Peyer's patch (tissue), 4 donors: ENCODE measurements around the gene UMODL1. TPM values are rescaled to one million over a fixed set of nuclear protein-coding genes. Genes with fewer than 3 reads are reported as not detected.
A peak's percentile ranks its signal among the peaks of the same experiment; 100 is the strongest.

Source experiments
- DNase-seq, 3 donors: peaks; one replicate each; pipeline ENCODE4 v3.0.0-alpha.2; 2017 to 2019
- H3K27ac ChIP-seq, 4 donors: fragments of 200-600 bp; sonication (generic); one replicate each; pipeline ENCODE4 v1.5.1; 2016 to 2019
- H3K27me3 ChIP-seq, 2 donors: fragments of 200-600 bp; sonication (generic); one replicate each; pipeline ENCODE4 v1.5.1; 2019
- H3K36me3 ChIP-seq, 3 donors: fragments of 200-600 bp; sonication (generic); one replicate each; pipeline ENCODE4 v1.5.1; 2016 to 2019
- H3K4me1 ChIP-seq, 4 donors: fragments of 200-600 bp; sonication (generic); one replicate each; pipeline ENCODE4 v1.5.1; 2016 to 2019
- H3K4me3 ChIP-seq, 4 donors: fragments of 200-600 bp; sonication (generic); 1 replicate in 3 of 4; 2 replicates in 1 of 4; pipeline ENCODE4 v1.5.1; 2016 to 2019; ENCODE audit warnings: mild to moderate bottlenecking in 1 of 4
- H3K9me3 ChIP-seq, 4 donors: fragments of 200-600 bp; sonication (generic); one replicate each; pipeline ENCODE4 v1.5.1; 2016 to 2019; ENCODE audit warnings: mild to moderate bottlenecking in 1 of 4
- POLR2A ChIP-seq, 2 donors: fragments of 450-650 bp; IDR thresholded peaks; one replicate each; pipeline ENCODE4 v1.5.1; 2017; ENCODE audit warnings: antibody characterized with exemption in 2 of 2, mild to moderate bottlenecking in 2 of 2, moderate library complexity in 2 of 2
- total RNA-seq, 4 donors: library from RNA; depleted of rRNA; stranded (reverse); fragments of >200 nt; gene quantifications; one replicate each; pipeline ENCODE4 v1.1.0, GENCODE V29; 2016
- TF ChIP-seq, protein P1 (sequence below), 6 experiments: fragments of 450-650 bp in 4 of 6; fragments of 200-600 bp in 2 of 6; sonication (generic) in 1 of 6; IDR thresholded peaks; one replicate each; pipeline ENCODE4 v1.5.1; 2017 to 2019; ENCODE audit warnings: antibody characterized with exemption in 6 of 6, mild to moderate bottlenecking in 3 of 6, moderate library complexity in 1 of 6

The UMODL1 gene
- total RNA-seq, 4 donors from 2014 or later, result 0.53 to 0.95 (median 0.83) TPM; not detected in 1

GRCh38 chr21:42159560-42160110 lies 88.5 kb downstream of the UMODL1 start:
- no peak overlapping the region for H3K27ac ChIP-seq
- H3K4me1 ChIP-seq, result peaks cover 0 to 4% (median 0%) of the 10 kb centered on the region in 4 donors
- peak in 2 of 3 donors; percentile 37 for DNase-seq
- H3K9me3 ChIP-seq, result no peaks in the 10 kb centered on the region
- H3K4me3 ChIP-seq, result no peak overlapping the region
- H3K36me3 ChIP-seq, result no peaks in the 10 kb centered on the region
- TF ChIP-seq, protein P1, sequence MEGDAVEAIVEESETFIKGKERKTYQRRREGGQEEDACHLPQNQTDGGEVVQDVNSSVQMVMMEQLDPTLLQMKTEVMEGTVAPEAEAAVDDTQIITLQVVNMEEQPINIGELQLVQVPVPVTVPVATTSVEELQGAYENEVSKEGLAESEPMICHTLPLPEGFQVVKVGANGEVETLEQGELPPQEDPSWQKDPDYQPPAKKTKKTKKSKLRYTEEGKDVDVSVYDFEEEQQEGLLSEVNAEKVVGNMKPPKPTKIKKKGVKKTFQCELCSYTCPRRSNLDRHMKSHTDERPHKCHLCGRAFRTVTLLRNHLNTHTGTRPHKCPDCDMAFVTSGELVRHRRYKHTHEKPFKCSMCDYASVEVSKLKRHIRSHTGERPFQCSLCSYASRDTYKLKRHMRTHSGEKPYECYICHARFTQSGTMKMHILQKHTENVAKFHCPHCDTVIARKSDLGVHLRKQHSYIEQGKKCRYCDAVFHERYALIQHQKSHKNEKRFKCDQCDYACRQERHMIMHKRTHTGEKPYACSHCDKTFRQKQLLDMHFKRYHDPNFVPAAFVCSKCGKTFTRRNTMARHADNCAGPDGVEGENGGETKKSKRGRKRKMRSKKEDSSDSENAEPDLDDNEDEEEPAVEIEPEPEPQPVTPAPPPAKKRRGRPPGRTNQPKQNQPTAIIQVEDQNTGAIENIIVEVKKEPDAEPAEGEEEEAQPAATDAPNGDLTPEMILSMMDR (IDR thresholded peaks at IDR 0.05), result no peak
- TF ChIP-seq POLR2A (IDR thresholded peaks at IDR 0.05), result no peak
- no peaks in the 10 kb centered on the region for H3K27me3 ChIP-seq

DNA sequence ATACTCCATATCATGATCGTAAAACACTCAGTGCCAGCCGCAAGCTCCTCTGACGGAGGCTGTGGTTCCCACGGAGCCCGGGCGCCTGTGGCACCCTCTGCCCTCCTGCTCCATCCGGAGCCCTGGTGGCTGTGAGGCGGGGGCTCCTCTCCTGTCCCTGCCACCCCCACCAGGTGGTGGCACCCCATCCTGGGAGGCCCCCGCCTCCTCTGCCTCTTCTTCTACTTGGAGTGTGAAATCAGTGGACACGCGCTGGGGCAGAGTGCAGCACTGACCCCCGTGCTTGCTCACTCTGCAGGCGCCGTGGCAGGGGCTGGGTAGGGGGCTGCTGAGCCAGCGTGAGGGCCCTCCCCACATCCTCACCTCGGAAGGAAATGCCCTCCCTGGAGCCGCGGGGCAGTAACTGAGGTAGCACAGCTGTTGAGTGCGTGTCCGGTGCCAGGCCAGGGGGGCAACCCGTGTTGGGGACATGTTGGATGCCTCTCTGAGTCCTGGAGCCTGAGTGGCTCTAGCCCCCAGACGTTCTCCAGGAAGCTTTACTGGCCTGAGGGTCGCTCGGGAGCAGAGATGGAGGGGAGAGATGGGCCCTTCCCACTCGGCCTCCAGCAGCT lies 89.1 kb downstream of the UMODL1 start:
- DNase-seq, result peak in 2 of 3 donors; percentile 30 to 40
- no peaks in the 10 kb centered on the region for H3K9me3 ChIP-seq
- H3K4me3 ChIP-seq, result no peak overlapping the region
- TF ChIP-seq POLR2A (IDR thresholded peaks at IDR 0.05), result no peak
- TF ChIP-seq, protein P1 (IDR thresholded peaks at IDR 0.05), result no peak
- H3K27me3 ChIP-seq, result no peaks in the 10 kb centered on the region
- H3K36me3 ChIP-seq, result no peaks in the 10 kb centered on the region
- no peak overlapping the region for H3K27ac ChIP-seq
- peaks cover 0 to 4% (median 0%) of the 10 kb centered on the region in 4 donors for H3K4me1 ChIP-seq

DNA sequence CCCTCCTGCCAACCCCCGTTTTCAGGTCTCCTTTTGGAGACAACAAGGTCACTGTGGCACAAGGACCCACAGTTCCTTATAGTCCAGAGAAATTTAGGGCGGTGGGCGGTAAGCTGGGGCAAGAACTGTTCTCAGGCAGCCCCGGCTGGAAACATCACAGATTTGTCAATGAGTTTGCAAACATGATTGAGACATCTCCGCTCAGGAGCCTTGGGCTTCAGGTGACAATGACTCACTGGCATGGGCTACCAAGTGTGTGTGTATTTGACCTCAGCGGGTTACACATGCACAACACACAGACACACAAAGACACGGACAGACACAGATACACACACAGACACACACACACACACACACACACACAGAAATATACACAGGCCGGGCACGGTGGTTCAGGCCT lies 89.6 kb downstream of the UMODL1 start:
- Histone ChIP-seq H3K27ac (no peak overlapping the region), H3K9me3 (no peaks in the 10 kb centered on the region), H3K27me3 (no peaks in the 10 kb centered on the region), H3K4me3 (no peak overlapping the region), H3K36me3 (no peaks in the 10 kb centered on the region), H3K4me1 (peaks cover 0 to 4% (median 0%) of the 10 kb centered on the region in 4 donors)
- peak in 1 of 3 donors; percentile 32 for DNase-seq
- TF ChIP-seq, protein P1 (IDR thresholded peaks at IDR 0.05), result no peak
- TF ChIP-seq POLR2A (IDR thresholded peaks at IDR 0.05), result no peak

DNA sequence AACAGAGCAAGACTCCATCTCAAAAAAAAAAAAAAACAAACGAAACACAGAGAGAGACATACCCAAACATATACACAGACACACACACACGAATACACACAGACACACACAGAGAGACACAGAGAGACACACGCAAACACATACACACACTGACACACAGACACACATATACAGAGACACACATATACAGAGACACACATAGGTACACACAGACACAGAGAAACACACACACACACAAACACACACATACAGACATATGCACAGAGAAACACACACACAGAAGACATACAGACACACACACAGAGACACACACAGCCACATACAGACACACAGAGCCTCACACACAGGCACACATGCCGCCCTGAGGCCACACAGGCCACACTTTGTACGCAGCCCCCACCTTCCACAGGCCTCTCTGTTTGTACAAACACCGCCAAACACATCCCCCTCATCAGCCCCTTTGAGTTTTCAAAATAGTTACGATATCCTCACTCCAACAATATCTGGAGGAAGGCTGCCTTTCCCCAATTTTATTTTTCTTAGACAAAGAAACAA lies 90.4 kb downstream of the UMODL1 start:
- no peaks in the 10 kb centered on the region for H3K9me3 ChIP-seq
- H3K27ac ChIP-seq, result no peak overlapping the region
- H3K4me1 ChIP-seq, result peaks cover 0 to 4% (median 0%) of the 10 kb centered on the region in 4 donors
- H3K27me3 ChIP-seq, result no peaks in the 10 kb centered on the region
- no peaks in the 10 kb centered on the region for H3K36me3 ChIP-seq
- TF ChIP-seq, protein P1 (IDR thresholded peaks at IDR 0.05), result no peak
- TF ChIP-seq POLR2A (IDR thresholded peaks at IDR 0.05), result no peak
- no peak overlapping the region for H3K4me3 ChIP-seq
- DNase-seq, result peak in 1 of 3 donors; percentile 10

GRCh38 chr21:42161956-42162681 lies 91.0 kb downstream of the UMODL1 start:
- no peaks in the 10 kb centered on the region for H3K9me3 ChIP-seq
- peaks cover 0 to 4% (median 0%) of the 10 kb centered on the region in 4 donors for H3K4me1 ChIP-seq
- no peak for TF ChIP-seq POLR2A (IDR thresholded peaks at IDR 0.05)
- TF ChIP-seq, protein P1 (IDR thresholded peaks at IDR 0.05), result no peak
- peak in 2 of 3 donors; percentile 49 to 53 for DNase-seq
- H3K27me3 ChIP-seq, result no peaks in the 10 kb centered on the region
- no peaks in the 10 kb centered on the region for H3K36me3 ChIP-seq
- no peak overlapping the region for H3K27ac ChIP-seq
- H3K4me3 ChIP-seq, result no peak overlapping the region
